ENCODE measurements around the gene LHX3.

LHX3 gene

GRCh38 chr9:136204838-136205706 is at the start of gene LHX3:
TSS of gene LHX3 (minus strand) at chr9:136205128. CDS start at chr9:136205012, 116 bp downstream.
- no peak within 1 kb of the TSS for H3K4me3 ChIP-seq (ENCODE audit: low read depth, low read length)

DNA sequence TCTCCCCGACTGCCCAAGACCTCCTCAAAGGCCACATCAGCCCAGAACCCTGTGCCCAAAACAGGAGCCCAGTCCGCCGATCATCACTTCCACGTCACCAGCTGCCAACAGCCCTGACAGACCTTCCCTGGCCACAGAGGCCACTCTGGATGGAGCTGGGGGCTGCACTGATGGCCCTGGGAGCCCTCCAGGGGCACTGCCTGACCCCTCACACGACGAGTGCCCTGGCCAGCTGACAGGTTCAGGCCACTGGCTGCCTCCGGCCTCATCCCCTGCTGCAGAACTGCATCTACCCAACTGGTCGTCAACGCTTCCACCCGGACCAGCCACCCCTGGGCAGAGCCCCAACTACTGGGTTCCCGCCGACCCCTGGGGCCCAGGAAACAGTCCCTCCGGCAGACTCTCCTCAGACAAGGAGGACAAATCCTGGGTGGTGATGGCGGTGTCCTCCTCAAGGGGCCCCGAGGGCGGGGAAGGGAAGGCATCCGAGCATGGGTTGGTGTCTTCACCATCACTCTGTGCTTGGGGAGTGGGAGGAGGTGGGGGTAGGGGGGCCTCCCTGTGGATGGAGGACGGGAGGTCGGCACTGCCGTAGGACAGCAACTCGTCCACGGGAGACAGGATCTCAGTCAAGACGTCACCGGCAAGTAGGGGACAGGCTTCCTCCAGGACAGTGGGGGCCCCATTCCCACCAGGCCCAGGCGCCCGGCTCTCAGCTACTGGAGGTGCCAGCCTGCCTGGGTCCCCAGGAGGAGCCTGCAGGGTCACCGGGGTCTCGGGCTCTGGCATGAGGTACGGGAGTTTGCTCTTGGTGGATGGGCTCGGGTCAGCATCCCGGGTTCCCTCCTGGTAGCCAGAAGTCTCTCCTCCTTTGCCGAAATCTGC is 48.6 kb upstream of the LHX3 start:
- no peak overlapping the region for H3K4me3 ChIP-seq (ENCODE audit: low read depth, low read length)

GRCh38 chr9:136252846-136253245 is 47.9 kb upstream of the LHX3 start:
- H3K4me3 ChIP-seq (ENCODE audit: low read depth, low read length) = no peak overlapping the region

- H3K4me3 ChIP-seq (ENCODE audit: low read depth, low read length) = no peak overlapping the region
These were observed 47.4 kb upstream of the LHX3 start for GRCh38 chr9:136252281-136252680.

- no peak overlapping the region for H3K4me3 ChIP-seq (ENCODE audit: low read depth, low read length)
These were observed 46.6 kb upstream of the LHX3 start for GRCh38 chr9:136251264-136252115.

DNA sequence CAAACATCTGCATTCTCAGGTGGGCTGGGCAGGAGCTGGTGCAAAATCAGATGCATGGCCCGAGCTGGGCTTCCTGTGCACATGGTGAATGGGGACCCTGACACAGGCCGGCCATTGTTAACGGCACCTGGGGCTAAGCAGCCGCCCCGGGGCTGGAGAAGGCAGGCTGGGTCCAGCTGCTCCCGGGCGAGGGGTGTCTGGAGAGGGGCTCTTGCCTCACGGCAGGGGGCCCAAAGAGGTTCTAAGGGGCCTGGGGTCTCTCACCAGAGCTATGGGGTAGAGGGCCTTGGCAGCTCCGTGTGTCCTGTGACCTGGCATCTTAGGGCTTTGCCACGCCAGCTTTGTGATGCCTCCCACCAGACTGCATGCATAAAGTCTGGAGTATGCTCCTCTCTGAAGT is 45.7 kb upstream of the LHX3 start:
- no peak overlapping the region for H3K4me3 ChIP-seq (ENCODE audit: low read depth, low read length)

GRCh38 chr9:136249877-136250559 is 45.1 kb upstream of the LHX3 start:
- no peak overlapping the region for H3K4me3 ChIP-seq (ENCODE audit: low read depth, low read length)

DNA sequence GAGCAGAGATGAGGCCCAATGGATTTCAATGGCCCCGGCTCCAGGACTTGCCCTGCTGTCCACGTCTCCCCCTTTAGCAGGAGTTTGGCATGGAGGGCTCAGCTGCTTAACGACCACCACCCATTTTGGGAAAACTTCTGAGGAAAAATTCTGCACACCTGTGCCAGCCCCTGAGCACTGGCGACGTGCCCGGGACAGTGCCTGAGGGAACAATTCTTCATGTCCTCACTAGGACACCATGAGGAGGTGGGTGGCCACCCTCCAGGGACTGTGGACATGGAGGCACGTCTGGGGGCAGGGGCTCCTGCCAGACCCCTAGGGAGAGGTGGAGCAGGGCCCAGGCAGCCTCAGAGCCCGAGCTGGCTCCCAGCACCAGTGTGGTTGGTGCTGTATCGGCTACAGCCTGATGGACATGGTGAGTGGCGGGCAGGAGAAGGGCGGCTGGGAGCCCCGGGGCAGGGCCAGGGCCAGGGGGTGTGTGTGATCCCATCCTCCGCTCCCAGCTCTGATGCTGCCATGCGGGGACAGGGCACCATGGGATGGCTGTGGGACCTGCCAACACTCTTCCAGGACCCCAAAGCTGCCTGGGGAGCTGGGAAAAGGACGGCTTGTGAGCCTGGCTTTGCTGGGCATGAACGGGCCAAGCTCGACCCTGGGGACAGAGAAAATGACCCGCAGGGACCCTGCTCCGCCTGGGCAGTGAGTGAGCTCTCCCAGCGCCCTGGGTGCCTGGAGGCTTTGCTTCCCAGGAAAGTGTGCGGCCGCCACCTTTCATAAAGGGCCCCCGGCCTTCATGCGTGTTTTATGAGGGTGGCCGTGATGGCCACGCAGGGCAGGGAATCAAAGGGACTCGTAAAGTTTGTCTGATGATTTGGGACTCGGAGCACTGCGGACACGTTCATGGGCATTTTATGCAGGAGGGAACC is 44.3 kb upstream of the LHX3 start:
- H3K4me3 ChIP-seq (ENCODE audit: low read depth, low read length) = no peak overlapping the region

GRCh38 chr9:136247947-136248637 is 43.2 kb upstream of the LHX3 start:
- H3K4me3 ChIP-seq (ENCODE audit: low read depth, low read length) = no peak overlapping the region

- no peak overlapping the region for H3K4me3 ChIP-seq (ENCODE audit: low read depth, low read length)
These were observed 42.6 kb upstream of the LHX3 start for GRCh38 chr9:136247551-136247916.

- no peak overlapping the region for H3K4me3 ChIP-seq (ENCODE audit: low read depth, low read length)
These were observed 42.1 kb upstream of the LHX3 start for GRCh38 chr9:136246849-136247550.

- peak within 1 kb of the TSS; percentile 81 for H3K4me3 ChIP-seq (ENCODE audit: low read depth, low read length)
These were observed 40.6 kb upstream of the LHX3 start, which contains the start of gene QSOX2 for GRCh38 chr9:136245219-136246150. TSS of gene QSOX2 (minus strand) at chr9:136245812. CDS start at chr9:136245803, 9 bp downstream.

DNA sequence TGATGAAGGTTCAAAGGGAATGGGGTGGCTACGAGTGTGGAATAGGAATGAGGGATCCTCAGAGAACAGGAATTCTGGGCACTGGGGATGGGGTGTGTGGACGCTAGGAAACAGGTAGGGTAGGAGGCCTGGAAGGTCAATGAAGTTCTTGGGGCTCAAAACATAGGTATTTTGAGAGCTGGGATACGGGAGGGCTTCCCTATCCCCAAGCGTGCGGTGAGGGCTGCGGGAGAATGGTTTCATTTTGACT is 40.0 kb upstream of the LHX3 start:
- peak overlapping the region; percentile 81 for H3K4me3 ChIP-seq (ENCODE audit: low read depth, low read length)

GRCh38 chr9:136244122-136244968 is 39.4 kb upstream of the LHX3 start:
- peak overlapping the region; percentile 81 for H3K4me3 ChIP-seq (ENCODE audit: low read depth, low read length)

DNA sequence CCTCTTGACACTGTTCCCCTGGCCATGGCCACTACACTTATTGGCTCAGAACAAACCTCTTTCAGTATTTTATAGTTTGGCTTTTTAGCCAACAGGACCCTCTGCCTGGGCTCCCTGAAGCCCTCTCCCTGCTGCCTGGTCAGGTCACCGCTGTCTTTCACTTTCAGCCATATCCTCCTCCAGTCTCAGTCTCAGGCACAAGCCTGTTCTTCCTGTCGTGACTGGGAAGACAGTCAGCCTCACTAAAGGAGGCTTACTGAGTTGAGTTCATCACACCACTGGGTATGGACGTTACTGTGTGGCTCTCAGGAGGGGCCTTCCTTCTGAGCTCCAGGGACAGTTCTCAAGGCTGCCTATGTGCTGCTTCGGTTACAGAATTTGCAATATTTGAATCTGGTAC is 38.7 kb upstream of the LHX3 start:
- no peak overlapping the region for H3K4me3 ChIP-seq (ENCODE audit: low read depth, low read length)

GRCh38 chr9:136242918-136243525 is 38.1 kb upstream of the LHX3 start:
- H3K4me3 ChIP-seq (ENCODE audit: low read depth, low read length) = no peak overlapping the region

All from iPS-11a (cell line).